NCI-H2227 (cell line): ENCODE results near the gene VEZT.
"Not testable (repeated sequence)": the region's sequence is repeated elsewhere in the genome, so short reads cannot be mapped to it uniquely, and the experiment has no call there.

Source experiments
- DNase-seq: peaks from one replicate; lab custom pipeline; 2025; ENCODE audit not compliant: unreplicated experiment; lab: John Stamatoyannopoulos, UW

VEZT gene

GRCh38 chr12:95314756-95315155, 97.1 kb downstream of the VEZT start:
- DNase-seq, result not testable (repeated sequence)

DNA sequence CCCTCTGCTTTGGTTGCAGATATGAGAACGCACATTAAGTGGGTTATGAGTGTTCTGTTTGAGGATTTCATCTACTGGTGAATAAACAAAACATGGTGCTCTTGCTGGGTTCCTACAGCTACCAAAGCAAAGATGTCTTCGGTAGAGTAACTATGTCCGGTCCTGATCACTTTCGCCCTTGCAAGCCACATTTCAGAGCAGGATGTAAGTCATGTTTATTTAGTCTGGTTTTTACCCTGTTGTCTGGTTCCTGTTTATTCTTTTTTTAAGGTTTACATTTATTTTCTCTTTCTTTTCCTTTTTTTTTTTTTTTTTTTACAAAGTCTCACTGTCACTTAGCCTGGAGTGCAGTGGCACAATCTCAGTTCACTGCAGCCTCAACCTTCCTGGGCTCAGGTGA, 99.2 kb downstream of the VEZT start:
- DNase-seq, result no peak

DNA sequence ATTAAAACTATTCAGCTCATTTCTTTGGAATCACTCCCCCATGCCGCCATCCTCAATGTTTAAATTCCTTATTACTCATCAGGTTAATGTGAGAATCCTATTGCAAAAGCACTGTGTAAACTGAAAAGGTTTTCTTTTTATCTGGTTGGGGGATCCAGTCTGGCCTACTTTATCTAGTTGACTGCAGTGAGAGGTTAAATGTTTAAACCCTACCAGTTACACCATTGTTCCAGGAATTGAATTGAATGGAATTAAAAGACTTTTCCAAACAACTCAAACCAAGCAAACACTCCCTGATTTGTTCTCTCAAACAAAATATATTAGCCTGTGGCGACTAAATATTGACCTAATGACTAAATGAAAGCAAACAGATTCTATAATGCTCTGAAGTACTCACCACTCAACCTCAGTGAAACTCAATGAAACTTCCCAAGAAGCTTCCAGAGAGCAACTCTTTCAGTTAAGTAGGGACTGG, 100.5 kb downstream of the VEZT start:
- no peak for DNase-seq

DNA sequence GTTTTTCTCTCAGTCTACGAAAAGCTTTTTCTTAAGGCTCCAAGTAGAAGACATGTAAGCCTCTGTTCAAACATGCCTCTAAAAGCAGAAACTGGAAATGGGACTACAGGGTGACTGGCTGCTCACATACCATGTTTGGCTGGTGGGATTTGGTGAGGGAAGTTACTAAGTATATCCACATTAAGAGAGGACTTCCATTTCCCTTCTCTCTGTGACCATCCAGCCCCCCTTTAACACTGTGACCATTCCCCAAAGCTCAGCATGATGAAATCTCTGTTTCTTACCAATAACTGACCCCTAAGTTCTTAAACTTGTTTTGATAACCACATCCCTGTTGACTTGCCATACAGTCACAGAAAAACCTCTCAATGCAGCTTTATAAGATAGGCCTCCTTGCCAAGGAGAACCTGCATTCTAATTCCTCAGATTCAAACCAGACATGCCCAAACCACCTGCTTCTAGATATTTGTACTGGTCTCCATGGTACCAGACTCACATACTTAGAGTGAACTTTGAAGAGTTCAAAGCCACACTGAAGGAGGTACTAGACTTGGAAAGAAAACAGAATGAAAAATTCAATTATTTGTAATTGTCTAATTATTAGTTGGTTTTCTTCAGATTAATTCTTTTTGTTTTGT, 102.2 kb downstream of the VEZT start:
- DNase-seq, result no peak

DNA sequence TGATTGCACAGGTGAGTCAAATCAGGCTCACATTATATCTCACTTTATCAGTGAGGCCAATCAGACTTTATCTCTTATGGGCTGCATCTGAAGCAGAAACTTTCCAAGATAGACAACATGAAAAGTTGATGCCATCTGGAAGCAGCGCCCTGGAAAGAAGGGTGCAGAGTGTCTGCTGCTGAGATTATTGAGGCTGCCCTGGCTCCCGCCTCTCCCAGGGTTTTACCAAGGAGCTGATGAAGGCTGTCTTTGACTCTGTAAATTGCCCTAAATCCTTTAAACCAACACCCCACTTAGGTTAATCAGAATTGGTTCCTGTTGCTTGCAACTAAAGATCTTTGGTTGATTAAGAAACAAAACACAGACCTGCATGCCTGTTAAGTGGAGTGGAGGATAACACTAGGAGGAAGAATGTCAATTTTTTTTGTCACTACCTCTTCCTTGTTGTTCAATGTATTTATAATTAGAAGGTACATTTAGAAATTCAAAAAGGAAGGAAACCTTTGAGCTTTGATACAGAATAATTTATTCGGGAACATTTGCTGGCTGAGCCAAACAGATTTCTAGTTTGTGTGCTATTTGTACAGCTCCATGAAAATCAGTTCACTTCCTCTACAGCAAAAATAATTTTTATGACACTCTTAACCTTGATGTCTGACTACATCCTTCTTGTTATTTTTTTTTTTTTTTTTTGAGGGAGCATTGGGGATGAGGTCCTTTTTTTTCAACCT, 104.1 kb downstream of the VEZT start:
- DNase-seq, result no peak

DNA sequence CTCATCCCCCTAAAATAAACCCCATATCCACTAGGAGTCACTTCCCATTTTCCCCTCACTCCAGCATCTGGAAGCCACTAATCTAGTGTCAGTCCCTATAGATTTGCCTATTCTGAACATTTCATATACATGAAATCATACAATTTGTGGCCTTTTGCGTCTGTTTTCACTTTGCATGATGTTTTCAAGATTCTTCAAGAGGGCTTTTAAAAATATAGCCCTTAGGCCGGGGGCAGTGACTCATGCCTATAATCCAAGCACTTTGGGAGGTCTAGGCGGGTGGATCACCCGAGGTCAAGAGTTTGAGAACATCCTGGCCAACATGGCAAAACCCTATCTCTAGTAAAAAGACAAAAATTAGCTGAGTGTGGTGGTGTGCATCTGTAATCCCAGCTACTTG, 104.7 kb downstream of the VEZT start:
- no peak for DNase-seq

GRCh38 chr12:95323212-95323611, 105.6 kb downstream of the VEZT start:
- DNase-seq, result no peak

DNA sequence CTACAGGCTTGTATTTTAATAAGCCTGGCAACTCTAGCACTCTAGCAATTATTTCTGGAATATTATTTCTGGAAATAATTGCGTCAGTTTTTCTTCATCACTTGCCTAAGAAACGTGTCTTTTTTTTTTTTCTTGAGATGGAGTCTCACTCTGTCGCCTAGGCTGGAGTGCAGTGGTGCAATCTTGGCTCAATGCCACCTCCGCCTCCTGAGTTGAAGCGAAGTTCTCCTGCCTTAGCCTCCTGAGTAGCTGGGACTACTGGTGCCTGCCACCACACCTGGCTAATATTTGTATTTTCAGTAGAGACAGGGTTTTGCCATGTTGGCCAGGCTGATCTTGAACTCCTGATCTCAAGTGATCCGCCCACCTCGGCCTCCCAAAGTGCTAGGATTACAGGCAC, 106.6 kb downstream of the VEZT start:
- not testable (repeated sequence) for DNase-seq

DNA sequence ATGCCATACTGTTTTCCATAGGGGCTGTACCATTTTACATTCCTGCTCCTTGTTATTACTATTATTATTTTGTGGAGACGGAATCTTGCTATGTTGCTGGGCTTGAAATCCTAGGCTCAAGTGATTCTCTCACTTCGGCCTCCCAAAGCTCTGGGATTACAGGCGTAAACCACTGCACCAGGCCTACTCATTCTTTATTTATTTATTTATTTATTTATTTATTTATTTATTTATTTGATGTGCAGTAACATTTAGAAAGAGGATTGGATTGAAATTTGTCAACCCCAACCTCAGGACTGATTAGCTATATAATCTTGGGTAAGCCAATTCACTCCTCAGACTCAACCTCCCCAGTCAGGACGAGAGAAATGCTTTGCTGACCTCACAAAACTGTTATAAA, 107.9 kb downstream of the VEZT start:
- DNase-seq, result no peak

DNA sequence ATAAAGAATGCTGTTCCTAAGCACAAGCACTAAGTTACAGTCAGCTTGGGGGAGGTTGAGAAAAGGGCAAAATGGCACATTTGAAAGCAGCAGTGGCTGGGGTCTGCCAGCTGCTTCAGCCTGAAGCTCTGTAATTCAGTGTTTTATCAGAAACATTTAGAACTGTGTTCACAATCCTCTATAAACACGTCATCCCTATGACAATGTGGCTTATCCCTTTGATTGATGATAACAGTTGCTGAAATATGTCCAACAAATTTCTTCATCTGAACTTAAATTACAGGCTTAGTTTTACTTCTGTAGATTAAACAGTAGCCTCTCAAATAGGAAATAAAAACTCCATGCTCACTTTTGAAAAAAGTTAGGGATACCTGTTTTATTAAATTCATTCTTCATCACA, 108.8 kb downstream of the VEZT start:
- no peak for DNase-seq

GRCh38 chr12:95326855-95327254, 109.2 kb downstream of the VEZT start:
- DNase-seq, result no peak

- no peak for DNase-seq
Observed at GRCh38 chr12:95328708-95329107, 111.1 kb downstream of the VEZT start.

- no peak for DNase-seq
Observed at GRCh38 chr12:95335948-95336347, 118.3 kb downstream of the VEZT start.

DNA sequence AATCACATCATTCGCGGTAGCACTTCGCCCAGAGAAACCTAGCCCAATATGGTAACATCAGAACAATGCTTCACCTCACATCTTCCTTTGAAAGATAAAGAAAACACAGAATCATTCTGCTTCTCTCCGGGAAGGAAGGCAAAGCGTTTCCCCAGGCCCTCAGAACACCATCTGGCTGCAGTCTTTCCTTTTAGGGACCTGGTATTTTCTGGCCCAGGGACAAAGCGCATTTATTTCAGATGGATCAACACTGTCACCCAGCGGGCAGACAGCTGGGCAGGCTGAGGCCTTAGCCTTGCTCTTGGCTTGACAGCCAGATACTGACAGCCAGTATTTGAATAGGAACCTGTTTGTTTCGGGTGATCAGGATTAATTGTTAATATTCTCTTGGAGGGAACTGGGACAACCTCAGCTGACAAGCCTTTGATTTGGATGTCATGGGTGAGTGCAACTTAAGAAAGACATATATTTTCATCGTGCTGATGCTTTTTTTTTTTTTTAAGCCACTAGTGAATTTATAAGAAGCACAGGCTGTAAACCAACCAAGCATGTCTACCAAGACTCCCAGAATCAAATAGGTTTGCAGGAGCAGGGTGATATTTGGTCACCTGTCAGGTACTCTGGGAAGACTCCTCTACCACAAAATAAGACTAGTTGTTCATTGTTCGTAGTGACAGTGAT, 118.9 kb downstream of the VEZT start:
- peak; percentile 79 for DNase-seq

DNA sequence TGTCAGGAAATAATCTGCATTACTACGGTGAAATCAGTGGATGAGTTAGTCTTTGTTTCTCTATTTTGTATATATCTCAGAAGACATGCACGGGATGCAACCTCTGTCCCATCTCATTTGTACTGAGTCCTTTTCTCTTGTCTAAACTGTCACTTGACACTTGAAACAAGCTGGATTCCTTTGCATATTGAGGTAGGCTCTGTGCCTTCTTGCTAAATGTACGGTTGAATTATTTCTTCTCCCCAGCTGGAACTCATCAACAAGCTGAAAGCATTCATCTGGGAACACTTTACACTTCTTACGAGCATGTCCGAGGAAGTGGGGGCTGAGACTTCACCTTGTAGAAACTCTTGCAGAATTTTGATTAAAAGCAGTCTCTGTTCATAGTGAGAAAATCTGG, 119.5 kb downstream of the VEZT start:
- no peak for DNase-seq

DNA sequence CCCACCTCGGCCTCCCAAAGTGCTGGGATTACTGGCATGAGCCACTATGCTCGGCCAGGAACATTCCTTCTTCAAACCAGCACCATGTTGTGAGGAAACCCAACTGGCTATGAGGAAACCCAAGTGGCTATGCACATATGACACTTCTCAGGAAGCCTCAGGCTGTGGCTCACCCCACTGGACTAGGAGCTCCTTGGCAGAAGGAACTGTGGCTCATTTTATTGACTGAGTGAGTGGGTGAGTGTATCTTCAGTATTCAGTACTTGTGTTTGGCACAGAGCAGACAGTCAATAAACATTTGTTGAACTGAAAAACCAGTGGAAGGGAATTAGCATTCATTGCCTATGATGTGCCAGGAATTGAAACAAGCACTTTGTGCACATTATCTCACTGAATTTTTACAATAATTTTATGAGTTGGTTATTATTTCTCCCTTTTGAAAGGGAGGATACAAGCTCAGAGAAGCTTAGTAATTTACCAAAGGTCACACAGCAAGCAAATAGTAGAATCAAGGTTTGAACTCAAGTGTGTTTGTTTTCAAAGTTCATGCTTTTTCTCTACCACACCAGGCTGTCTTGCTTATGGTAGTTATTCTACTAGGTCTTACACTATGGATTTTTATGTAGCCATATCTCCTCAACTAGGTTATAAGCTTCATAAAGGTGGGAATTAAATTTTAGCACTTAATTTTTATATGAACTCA, 121.6 kb downstream of the VEZT start:
- DNase-seq, result no peak

GRCh38 chr12:95342008-95342407, 124.4 kb downstream of the VEZT start:
- DNase-seq, result no peak

GRCh38 chr12:95343461-95344230, 126.0 kb downstream of the VEZT start:
- DNase-seq, result no peak

DNA sequence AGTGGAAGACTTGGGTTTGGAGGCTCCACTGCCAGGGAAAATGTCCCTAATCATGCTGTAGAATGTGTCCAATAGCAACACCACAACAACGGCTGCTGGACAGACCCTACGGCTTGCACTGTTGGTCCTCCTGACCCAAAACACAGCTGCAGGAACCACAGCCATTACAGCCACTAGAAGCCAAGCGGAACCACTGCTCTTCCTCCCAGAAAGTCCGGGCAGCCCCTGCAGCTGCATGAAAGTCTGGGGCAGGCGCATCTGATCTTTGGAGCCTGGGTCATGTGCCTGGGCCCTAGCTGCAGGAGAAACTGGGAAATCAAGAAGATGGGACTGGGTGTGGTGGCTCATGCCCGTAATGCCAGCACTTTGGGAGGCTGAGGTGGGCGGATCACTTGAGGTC, 131.7 kb downstream of the VEZT start:
- no peak for DNase-seq

DNA sequence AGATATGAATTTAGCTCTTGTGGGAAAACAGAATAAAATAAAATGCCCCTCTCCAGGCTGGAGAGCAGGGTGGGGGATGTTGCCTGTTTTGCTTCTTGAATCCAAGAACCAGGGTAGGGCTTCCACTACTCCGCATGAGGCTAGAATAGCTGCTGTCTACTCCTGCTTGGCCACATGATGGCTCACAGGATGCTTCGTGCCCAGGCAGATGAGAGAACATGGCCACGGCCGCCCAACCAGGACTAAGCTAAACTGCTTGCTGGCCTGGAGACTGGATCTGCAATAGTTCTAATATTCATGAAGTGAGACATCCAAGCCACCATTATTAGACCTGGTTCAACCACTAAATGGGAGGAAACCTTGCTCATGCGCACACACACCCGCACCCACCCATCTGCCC, 134.1 kb downstream of the VEZT start:
- no peak for DNase-seq
